DMS114 treated with DMSO at 0.1 percent for 48 hours (cell line): ENCODE data around the gene PALMD.

ENCODE experiments used
- DNase-seq: peaks from one replicate; lab custom pipeline; 2025; ENCODE audit not compliant: unreplicated experiment; lab: John Stamatoyannopoulos, UW

The PALMD gene

GRCh38 chr1:99691175-99691574 is 45.3 kb downstream of the PALMD start:
- no peak for DNase-seq

GRCh38 chr1:99696616-99697015 is 50.7 kb downstream of the PALMD start:
- no peak for DNase-seq

GRCh38 chr1:99697580-99697979 is 51.7 kb downstream of the PALMD start:
- DNase-seq = no peak

GRCh38 chr1:99700020-99700419 is 54.1 kb downstream of the PALMD start:
- no peak for DNase-seq

GRCh38 chr1:99702221-99702620 is 56.3 kb downstream of the PALMD start:
- DNase-seq = no peak

GRCh38 chr1:99704356-99704816 is 58.5 kb downstream of the PALMD start:
- no peak for DNase-seq

GRCh38 chr1:99705385-99705784 is 59.5 kb downstream of the PALMD start:
- DNase-seq = no peak

- peak; percentile 61 for DNase-seq
These were observed 61.7 kb downstream of the PALMD start for GRCh38 chr1:99707535-99708142.

GRCh38 chr1:99710994-99711393 is 65.1 kb downstream of the PALMD start:
- no peak for DNase-seq

- DNase-seq = no peak
These were observed 67.1 kb downstream of the PALMD start for GRCh38 chr1:99713006-99713405.

- no peak for DNase-seq
These were observed 71.1 kb downstream of the PALMD start for GRCh38 chr1:99717005-99717404.

- DNase-seq = no peak
These were observed 77.3 kb downstream of the PALMD start for GRCh38 chr1:99723251-99723650.

- DNase-seq = no peak
These were observed 80.1 kb downstream of the PALMD start for GRCh38 chr1:99725996-99726395.

- no peak for DNase-seq
These were observed 80.5 kb downstream of the PALMD start for GRCh38 chr1:99726407-99726806.

- DNase-seq = no peak
These were observed 80.9 kb downstream of the PALMD start for GRCh38 chr1:99726818-99727217.

GRCh38 chr1:99727575-99728185 is 81.8 kb downstream of the PALMD start:
- DNase-seq = no peak

- DNase-seq = peak; percentile 44
These were observed 82.8 kb downstream of the PALMD start for GRCh38 chr1:99728494-99729235.

GRCh38 chr1:99731384-99731783 is 85.5 kb downstream of the PALMD start:
- DNase-seq = no peak

- DNase-seq = no peak
These were observed 89.9 kb downstream of the PALMD start for GRCh38 chr1:99735852-99736251.

- DNase-seq = peak; percentile 76
These were observed 91.1 kb downstream of the PALMD start for GRCh38 chr1:99737016-99737415.

- no peak for DNase-seq
These were observed 93.0 kb downstream of the PALMD start for GRCh38 chr1:99738858-99739465.

- no peak for DNase-seq
These were observed 94.2 kb downstream of the PALMD start for GRCh38 chr1:99740141-99740540.
